Fibroblast of pulmonary artery (primary cell): ENCODE data around the gene XRCC1.
"Not testable (repeated sequence)": the region's sequence is repeated elsewhere in the genome, so short reads cannot be mapped to it uniquely, and the experiment has no call there.

Source experiments
- DNase-seq: peaks from one replicate; pipeline ENCODE4 v3.0.0-alpha.2; 2010; ENCODE audit warnings: low read depth
- H3K4me3 ChIP-seq: replicated peaks from 2 replicates; pipeline ENCODE4 v1.5.1; 2011; ENCODE audit warnings: low read depth, mild to moderate bottlenecking, control low read depth, low read length, moderate library complexity
- CTCF ChIP-seq: IDR thresholded peaks from 2 replicates; pipeline ENCODE4 v1.5.1; 2011; ENCODE audit warnings: mild to moderate bottlenecking, control low read depth, low read length, inconsistent platforms; ENCODE audit errors: missing control alignments

The XRCC1 gene

GRCh38 chr19:43611788-43612187 is 36.5 kb upstream of the XRCC1 start, which contains the start of gene SRRM5:
Gene SRRM5 (plus strand): TSS chr19:43612088. CDS start chr19:43612122, 34 bp downstream.
- TF ChIP-seq CTCF, result no peak
- no peak for DNase-seq
- no peak within 1 kb of the TSS for H3K4me3 ChIP-seq

- TF ChIP-seq CTCF, result no peak
- no peak for DNase-seq
- H3K4me3 ChIP-seq, result no peak overlapping the region
These were observed 35.2 kb upstream of the XRCC1 start for GRCh38 chr19:43610493-43610892.

- no peak for TF ChIP-seq CTCF
These were observed 34.5 kb upstream of the XRCC1 start for GRCh38 chr19:43609872-43610271.

GRCh38 chr19:43607238-43608205 is 32.2 kb upstream of the XRCC1 start:
- DNase-seq, result no peak
- no peak for TF ChIP-seq CTCF
- no peak overlapping the region for H3K4me3 ChIP-seq

More at GRCh38 chr19:43609872-43610271, 34.5 kb upstream of the XRCC1 start:
- no peak overlapping the region for H3K4me3 ChIP-seq
- DNase-seq, result no peak

- H3K4me3 ChIP-seq, result no peak overlapping the region
- DNase-seq, result no peak
- TF ChIP-seq CTCF, result no peak
These were observed 31.4 kb upstream of the XRCC1 start for GRCh38 chr19:43606569-43607229.

- H3K4me3 ChIP-seq, result no peak overlapping the region
- no peak for TF ChIP-seq CTCF
- DNase-seq, result no peak
These were observed 30.7 kb upstream of the XRCC1 start for GRCh38 chr19:43605875-43606568.

GRCh38 chr19:43600326-43600725 is 25.0 kb upstream of the XRCC1 start:
- H3K4me3 ChIP-seq, DNase-seq: not testable (repeated sequence)
